Heart left ventricle (tissue), 16 donors: ENCODE data around the gene E2F3. TPM values are rescaled to one million over a fixed set of nuclear protein-coding genes. Genes with fewer than 3 reads are reported as not detected.
A peak's percentile ranks its signal among the peaks of the same experiment; 100 is the strongest.

ENCODE experiments used
- ATAC-seq, 4 donors: fragments of 200-7000 bp; cut with Tn5 transposase; one replicate each; pipeline ENCODE4 v1.9.1; 2020 to 2022; ENCODE audit warnings: moderate library complexity in 4 of 4, mild to moderate bottlenecking in 3 of 4, moderate number of reproducible peaks in 1 of 4
- DNase-seq, 5 donors: peaks; one replicate each; pipeline ENCODE4 v3.0.0-alpha.2; 2020
- H3K27ac ChIP-seq, 12 donors: fragments of 200-600 bp; sonication (generic) in 4 of 12; one replicate each; pipeline versions ENCODE4 v1.5.0 to v1.8.0; 2016 to 2022; ENCODE audit warnings: mild to moderate bottlenecking in 2 of 12
- H3K27me3 ChIP-seq, 9 donors: fragments of 200-600 bp; sonication (generic) in 2 of 9; one replicate each; pipeline versions ENCODE4 v1.5.1 to v1.8.0; 2016 to 2022; ENCODE audit warnings: mild to moderate bottlenecking in 3 of 9
- H3K36me3 ChIP-seq, 9 donors: fragments of 200-600 bp; sonication (generic) in 2 of 9; one replicate each; pipeline versions ENCODE4 v1.5.0 to v1.8.0; 2018 to 2022; ENCODE audit warnings: mild to moderate bottlenecking in 2 of 9
- H3K4me1 ChIP-seq, 12 donors: fragments of 200-600 bp; sonication (generic) in 4 of 12; one replicate each; pipeline versions ENCODE4 v1.5.0 to v1.8.0; 2016 to 2022; ENCODE audit warnings: mild to moderate bottlenecking in 3 of 12
- H3K4me3 ChIP-seq, 12 donors: fragments of 200-600 bp; sonication (generic) in 4 of 12; one replicate each; pipeline versions ENCODE4 v1.5.0 to v1.8.0; 2017 to 2022; ENCODE audit warnings: mild to moderate bottlenecking in 9 of 12, moderate library complexity in 4 of 12
- H3K9me3 ChIP-seq, 12 donors: fragments of 200-600 bp; sonication (generic) in 4 of 12; one replicate each; pipeline versions ENCODE4 v1.5.0 to v1.8.0; 2016 to 2022; ENCODE audit warnings: mild to moderate bottlenecking in 1 of 12
- POLR2A ChIP-seq, 2 donors: fragments of 450-650 bp; IDR thresholded peaks; one replicate each; pipeline ENCODE4 v1.6.1; 2017; ENCODE audit warnings: antibody characterized with exemption in 2 of 2, mild to moderate bottlenecking in 2 of 2, moderate library complexity in 2 of 2
- WGBS, 4 donors: extraction: QIAGEN DNeasy Blood & Tissue Kit in 2 of 4; methylation state at CpG; one replicate each; pipeline versions ENCODE4 v1.1.5 to v1.1.7; 2013 to 2018; 5-methylcytosine and 5-hydroxymethylcytosine counted together
- intact Hi-C, 10 donors: fragments of 100-400 bp; cut with DNase I; formaldehyde crosslinking; loops; one replicate each; pipeline versions ENCODE4 v1.11.1 to v1.14.2; 2022
- polyA plus RNA-seq, 2 donors: library from polyadenylated mRNA; stranded (reverse); fragments of 200-250 nt; gene quantifications; one replicate each; pipeline ENCODE4 v1.2.3, GENCODE V29; 2013
- total RNA-seq, 9 donors: library from RNA; depleted of rRNA in 2 of 9; stranded (reverse); fragments of >200 nt in 2 of 9; fragmentation: NEBNext Ultra II Directional in 3 of 9; extraction: Animal tissue kit (Norgen Biotek cat#: 25700) in 3 of 9; gene quantifications; one replicate each; pipeline versions ENCODE4 v1.1.0 to v1.2.4, GENCODE V29; 2016 to 2023
- TF ChIP-seq, protein P1 (sequence below), 12 donors: fragments of 200-600 bp; sonication (generic) in 4 of 12; IDR thresholded peaks; one replicate each; pipeline versions ENCODE4 v1.5.0 to v1.8.0; 2018 to 2022; ENCODE audit warnings: antibody characterized with exemption in 12 of 12, mild to moderate bottlenecking in 5 of 12
- donor health status: ischemic (EF 13 %, LVEDD 7.1; RV severe dilation, severe dysfunction).
- donor health status: healthy with polysubstance abuse.
- donor health status: DM: no; HTN: yes; CAD: no.
- donor health status: DM: no; HTN: no; CAD: no.
- donor health status: ischemic (EF 25% LVEDD 6.9; RV normal size, moderate dysfunction).
- donor health status: ischemic (EF 25% LVEDD 5.7; RV mildly dilated, moderate dysfunction).
- donor health status: healthy.
- donor health status: DM: yes; HTN: yes; CAD: no.
- donor health status: ischemic (EF 35%, LVEDD 5.7; RV mildly dilated, moderate dysfunction).
- donor health status: nonischemic (EF 11% LVEDD 7.7; RV severe dilation, severe dysfunction).
- donor health status: DM: yes; HTN: yes; CAD: no.
- donor health status: PGD.
- donor health status: ischemic (EF 29% LVEDD 5.4; RV normal size, mild dysfunction).
- donor health status: nonischemic (EF 23%, LVEDD 6.1; RV moderate dilation, normal function).

The E2F3 gene
- total and polyA plus RNA-seq, 11 donors: 2.7 to 13.8 (median 6.7) TPM

DNA sequence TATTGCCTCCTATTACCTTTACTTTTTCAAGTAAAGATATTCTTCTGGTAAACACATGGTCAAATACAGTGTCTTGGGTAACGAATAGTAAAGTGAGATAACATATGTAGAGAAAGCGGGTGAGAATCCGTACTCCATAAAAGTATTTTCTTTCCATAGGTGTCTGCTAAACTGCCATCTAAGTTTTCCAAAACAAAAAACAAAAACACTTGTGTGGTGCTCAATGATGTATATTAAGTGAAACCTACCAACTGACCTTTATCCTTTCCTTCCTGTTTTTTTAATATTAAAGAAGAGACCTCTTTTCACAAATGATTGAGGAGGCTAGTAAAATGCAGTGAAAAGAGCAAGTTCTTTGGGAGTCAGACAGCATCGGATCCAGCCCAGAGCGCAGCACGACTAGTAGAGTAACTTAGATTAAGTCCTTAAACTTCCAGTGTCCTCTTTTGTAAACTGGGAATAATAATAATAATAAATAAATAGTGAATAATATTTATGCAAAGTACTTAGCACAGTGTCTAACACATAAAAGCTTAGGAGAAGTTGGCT is 132.1 kb downstream of the E2F3 start:
- no peak for ATAC-seq
- Histone ChIP-seq H3K4me3 (peak overlapping the region; percentile 53 to 84 (median 73)), H3K9me3 (no peaks in the 10 kb centered on the region), H3K27me3 (no peaks in the 10 kb centered on the region), H3K4me1 (peaks cover 0 to 17% (median 6%) of the 10 kb centered on the region in 12 donors), H3K27ac (peak overlapping the region; percentile 36 to 90 (median 74)), H3K36me3 (peaks cover 0 to 13% (median 5%) of the 10 kb centered on the region in 9 donors)
- TF ChIP-seq POLR2A (IDR thresholded peaks at IDR 0.05): no peak
- TF ChIP-seq, protein P1, sequence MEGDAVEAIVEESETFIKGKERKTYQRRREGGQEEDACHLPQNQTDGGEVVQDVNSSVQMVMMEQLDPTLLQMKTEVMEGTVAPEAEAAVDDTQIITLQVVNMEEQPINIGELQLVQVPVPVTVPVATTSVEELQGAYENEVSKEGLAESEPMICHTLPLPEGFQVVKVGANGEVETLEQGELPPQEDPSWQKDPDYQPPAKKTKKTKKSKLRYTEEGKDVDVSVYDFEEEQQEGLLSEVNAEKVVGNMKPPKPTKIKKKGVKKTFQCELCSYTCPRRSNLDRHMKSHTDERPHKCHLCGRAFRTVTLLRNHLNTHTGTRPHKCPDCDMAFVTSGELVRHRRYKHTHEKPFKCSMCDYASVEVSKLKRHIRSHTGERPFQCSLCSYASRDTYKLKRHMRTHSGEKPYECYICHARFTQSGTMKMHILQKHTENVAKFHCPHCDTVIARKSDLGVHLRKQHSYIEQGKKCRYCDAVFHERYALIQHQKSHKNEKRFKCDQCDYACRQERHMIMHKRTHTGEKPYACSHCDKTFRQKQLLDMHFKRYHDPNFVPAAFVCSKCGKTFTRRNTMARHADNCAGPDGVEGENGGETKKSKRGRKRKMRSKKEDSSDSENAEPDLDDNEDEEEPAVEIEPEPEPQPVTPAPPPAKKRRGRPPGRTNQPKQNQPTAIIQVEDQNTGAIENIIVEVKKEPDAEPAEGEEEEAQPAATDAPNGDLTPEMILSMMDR (IDR thresholded peaks at IDR 0.05): no peak
- WGBS, 4 donors: 43 to 50% (median 46%) methylated on average over 6 of the region's 6 CpGs
- no peak for DNase-seq
- intact Hi-C loops: loop anchor here in 4 of 10 donors (2.0 to 10.0 kb wide), 3 partner anchors 132 to 439 kb away; partner anchors contain the start of gene E2F3 (in 3 of the 4)

DNA sequence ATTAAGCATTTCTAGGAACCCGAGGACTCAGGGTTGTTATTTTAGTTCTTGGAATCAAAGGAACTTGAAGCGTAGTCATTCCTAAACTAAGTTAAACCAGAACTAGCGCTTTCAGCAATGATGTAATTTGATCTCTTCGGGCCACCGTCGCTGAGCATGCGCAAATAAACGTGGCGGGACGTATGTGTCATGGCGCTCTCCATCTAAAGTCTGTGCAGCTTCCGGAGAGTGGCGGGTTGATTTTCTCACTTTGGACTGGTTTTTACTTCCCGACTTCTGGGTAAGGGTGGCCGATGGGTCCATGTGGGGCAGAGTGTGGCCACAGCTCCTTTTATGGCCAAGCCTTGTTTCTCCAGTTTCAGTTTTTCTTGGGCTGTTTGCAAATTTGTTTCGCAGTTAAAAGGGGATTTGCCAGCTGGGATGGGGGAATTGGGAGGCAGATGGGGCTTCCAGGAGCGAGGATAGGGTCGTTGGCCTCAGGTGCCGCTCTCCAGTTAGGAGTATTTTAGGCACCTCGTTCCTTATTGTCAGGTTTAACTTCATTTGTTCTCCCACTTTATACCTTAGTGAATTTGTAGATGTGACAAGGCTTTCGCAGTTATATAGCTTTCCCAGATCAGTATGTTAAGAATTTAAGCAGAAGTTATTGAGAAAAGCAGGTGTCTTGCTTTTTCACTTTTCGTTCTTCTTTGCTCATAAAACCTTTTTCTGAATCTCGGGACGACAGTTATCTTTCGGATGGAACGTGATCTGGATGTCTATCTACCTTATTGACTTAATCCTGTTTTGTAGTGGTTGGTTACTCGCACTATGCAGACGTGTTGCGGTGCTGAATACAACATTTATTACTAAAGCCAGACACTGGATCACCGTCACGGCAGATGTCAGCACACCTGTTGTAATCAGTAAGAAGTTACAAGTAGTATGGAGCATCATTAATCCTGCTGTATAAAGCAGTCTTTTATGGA is 132.9 kb downstream of the E2F3 start, which contains the start of gene CDKAL1:
TSS of gene CDKAL1 (plus strand) at position 163 of the 968 bp plus-strand sequence. CDS start 11,894 bp downstream, outside the sequence.
- WGBS, 4 donors: 1 to 2% (median 1%) methylated on average over 31 of the region's 31 CpGs
- Histone ChIP-seq H3K36me3 (peaks cover 0 to 15% (median 5%) of the 10 kb centered on the region in 9 donors), H3K27me3 (no peaks in the 10 kb centered on the region), H3K9me3 (no peaks in the 10 kb centered on the region), H3K27ac (peak within 1 kb of the TSS; percentile 55 to 90 (median 74)), H3K4me3 (peak within 1 kb of the TSS; percentile 53 to 84 (median 73)), H3K4me1 (peaks cover 0 to 16% (median 6%) of the 10 kb centered on the region in 12 donors)
- TF ChIP-seq, protein P1 (IDR thresholded peaks at IDR 0.05): no peak
- peak in 1 of 2 donors; percentile 30 for TF ChIP-seq POLR2A (IDR thresholded peaks at IDR 0.05)
- ATAC-seq (peak; percentile 68 to 97 (median 96)), DNase-seq (peak; percentile 88 to 93 (median 92))
- intact Hi-C loops: loop anchor here in 4 of 10 donors (2.0 to 10.0 kb wide), 3 partner anchors 132 to 440 kb away; partner anchors contain the start of gene E2F3 (in 3 of the 4)

DNA sequence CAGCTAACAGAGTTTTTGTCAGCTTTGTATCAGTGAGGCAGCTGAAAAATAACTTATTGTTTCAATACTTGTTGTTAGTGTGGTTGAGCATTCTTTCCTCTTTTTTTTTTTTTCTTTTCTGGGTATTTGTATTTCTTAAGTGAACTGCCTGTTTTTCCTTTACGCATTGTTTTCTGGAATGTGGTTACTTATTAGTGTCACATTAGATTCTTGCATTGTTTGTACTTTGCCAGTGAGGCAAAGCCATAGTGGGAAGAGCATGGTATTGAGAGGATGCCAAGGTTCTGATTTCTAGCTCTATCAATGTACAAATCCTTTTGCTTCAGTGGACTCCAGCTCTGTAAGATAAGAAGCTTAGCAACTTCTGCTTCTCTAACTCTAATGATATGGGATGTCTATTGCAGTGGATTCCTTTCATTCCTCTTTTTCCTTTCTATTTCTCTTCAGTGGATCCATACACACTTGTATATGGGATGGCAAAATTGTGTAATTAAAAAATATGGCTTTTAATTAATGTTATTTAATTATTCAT is 136.5 kb downstream of the E2F3 start:
- no peak for TF ChIP-seq POLR2A (IDR thresholded peaks at IDR 0.05)
- TF ChIP-seq, protein P1 (IDR thresholded peaks at IDR 0.05): no peak
- Histone ChIP-seq H3K4me3 (no peak overlapping the region), H3K9me3 (no peaks in the 10 kb centered on the region), H3K4me1 (peaks cover 0 to 30% (median 7%) of the 10 kb centered on the region in 12 donors), H3K27me3 (no peaks in the 10 kb centered on the region), H3K27ac (no peak overlapping the region), H3K36me3 (peaks cover 0 to 41% (median 9%) of the 10 kb centered on the region in 9 donors)
- intact Hi-C loops: loop anchor here in 1 of 10 donors (10.0 kb wide), 1 partner anchor 443 kb away; no protein-coding TSS in a partner anchor
- no peak for DNase-seq
- 29 to 97% (median 77%) methylated on average over 1 of the region's 1 CpG for WGBS, 4 donors
- no peak for ATAC-seq
